ENCODE results near the gene NXPE4. TPM values are rescaled to one million over a fixed set of nuclear protein-coding genes. Genes with fewer than 3 reads are reported as not detected.

The NXPE4 gene
- total and polyA plus RNA-seq, 2 of the 8 experiments (the other 6 are each of a cell fraction or from before 2014, with no cell fraction given), result not detected

DNA sequence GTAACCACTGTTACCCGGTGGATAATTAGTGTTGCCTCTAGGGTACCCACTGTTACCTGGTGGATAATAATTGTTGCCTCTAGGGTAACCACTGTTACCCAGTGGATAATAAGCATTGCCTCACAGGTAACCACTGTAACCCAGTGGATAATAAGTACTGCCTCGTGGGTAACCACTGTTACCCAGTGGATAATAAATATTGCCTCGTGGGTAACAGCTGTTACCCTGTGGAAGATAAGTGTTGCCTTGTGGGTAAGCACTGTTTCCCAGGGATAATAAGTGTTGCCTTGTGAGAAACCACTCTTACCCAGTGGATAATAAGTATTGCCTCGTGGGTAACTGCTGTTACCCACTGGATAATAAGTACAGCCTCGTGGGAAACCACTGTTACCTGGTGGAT is 9.3 kb upstream of the NXPE4 start:
- no peak overlapping the region for H3K18ac ChIP-seq (ENCODE audit: extremely low read depth, low read length)
- H2BK20ac ChIP-seq (ENCODE audit: low read length), result no peak overlapping the region
- TF ChIP-seq, protein P1, sequence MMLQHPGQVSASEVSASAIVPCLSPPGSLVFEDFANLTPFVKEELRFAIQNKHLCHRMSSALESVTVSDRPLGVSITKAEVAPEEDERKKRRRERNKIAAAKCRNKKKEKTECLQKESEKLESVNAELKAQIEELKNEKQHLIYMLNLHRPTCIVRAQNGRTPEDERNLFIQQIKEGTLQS (IDR thresholded peaks at IDR 0.05; ENCODE audit: insufficient read depth, low read depth, low read length), result no peak
- TF ChIP-seq RNF2 (IDR thresholded peaks at IDR 0.05; ENCODE audit: borderline replicate concordance, low read depth, low read length, missing control alignments, poor library complexity, severe bottlenecking), result no peak
- no peaks in the 10 kb centered on the region for H4K20me1 ChIP-seq (replicated peaks in 1 of 2; ENCODE audit: control insufficient read depth in 1 of 2, insufficient read depth in 2 of 2, low read length in 2 of 2)
- H3K36me3 ChIP-seq (ENCODE audit: control insufficient read depth in 2 of 4, insufficient read depth in 4 of 4, low read length in 3 of 4), result no peaks in the 10 kb centered on the region
- no peaks in the 10 kb centered on the region for H3K27me3 ChIP-seq (replicated peaks in 1 of 4; ENCODE audit: control insufficient read depth in 3 of 4, extremely low read depth in 1 of 4, insufficient read depth in 3 of 4, low read length in 3 of 4)
- H4K91ac ChIP-seq (replicated peaks; ENCODE audit: insufficient read length, low read length), result no peak overlapping the region
- FAIRE-seq (no peak), DNase-seq (ENCODE audit: low read depth in 1 of 2, low spot score in 2 of 2) (no peak)
- ChIA-PET CTCF (ENCODE audit: partially characterized antibody) (no interaction called here), POLR2A (ENCODE audit: partially characterized antibody) (no interaction called here)
- H3K27ac ChIP-seq (ENCODE audit: low read depth, low read length), result no peak overlapping the region
- H3K4ac ChIP-seq (replicated peaks; ENCODE audit: insufficient read length, low read depth, low read length), result no peak overlapping the region
- H3K9me3 ChIP-seq (ENCODE audit: insufficient read depth in 2 of 2, low read depth in 1 of 2, low read length in 1 of 2), result peaks cover 15 to 25% of the 10 kb centered on the region in 2 experiments; a peak in 3 of 4 replicates
- H2AFZ ChIP-seq (ENCODE audit: low read length), result no peak overlapping the region
- H4K5ac ChIP-seq (ENCODE audit: insufficient read length, low read depth, low read length), result no peak overlapping the region
- no peaks in the 10 kb centered on the region for H3K79me1 ChIP-seq (ENCODE audit: low read depth, low read length)
- no peaks in the 10 kb centered on the region for H3K79me2 ChIP-seq (ENCODE audit: control insufficient read depth in 1 of 2, insufficient read depth in 2 of 2, low read length in 2 of 2)
- no peak overlapping the region for H3K4me2 ChIP-seq (ENCODE audit: insufficient read depth in 1 of 2, low read depth in 2 of 2, low read length in 2 of 2)
- H2BK5ac ChIP-seq (ENCODE audit: low read depth, low read length), result no peak overlapping the region
- no peak overlapping the region for H2AK5ac ChIP-seq (ENCODE audit: low read depth, low read length)
- 89% methylated on average over 5 of the region's 5 CpGs; no CpG with 5 or more reads in 1 of the 2 experiments for WGBS, 2 experiments (ENCODE audit: extremely low coverage in 1 of 2, insufficient coverage in 1 of 2, insufficient read length in 1 of 2, insufficient replicate concordance in 2 of 2, low coverage in 1 of 2, low lambda C conversion rate in 2 of 2, missing lambda C conversion rate in 1 of 2)
- no peak overlapping the region for H2BK120ac ChIP-seq (replicated peaks; ENCODE audit: low read depth, low read length)
- H3K9ac ChIP-seq (replicated peaks in 1 of 4; ENCODE audit: extremely low read depth in 1 of 4, low read depth in 3 of 4, low read length in 3 of 4), result no peak overlapping the region
- H3K4me1 ChIP-seq (replicated peaks in 1 of 4; ENCODE audit: control insufficient read depth in 3 of 4, insufficient read depth in 4 of 4, low read length in 3 of 4), result no peaks in the 10 kb centered on the region
- no peak overlapping the region for H3K56ac ChIP-seq (replicated peaks; ENCODE audit: insufficient read length, low read depth, low read length)
- no peak overlapping the region for H4K8ac ChIP-seq (ENCODE audit: extremely low read depth, insufficient read depth, low read length)
- no peak overlapping the region for H2BK15ac ChIP-seq (ENCODE audit: low read length)
- no peak overlapping the region for H3K14ac ChIP-seq (ENCODE audit: insufficient read length)
- no peaks in the 10 kb centered on the region for H3K23me2 ChIP-seq (ENCODE audit: low read depth, low read length)
- no peak overlapping the region for H2BK12ac ChIP-seq (ENCODE audit: low read depth, low read length)
- no peak overlapping the region for H3K4me3 ChIP-seq (ENCODE audit: extremely low read depth in 1 of 4, insufficient read depth in 2 of 4, low read depth in 3 of 4, low read length in 4 of 4)
- no peak overlapping the region for H3K23ac ChIP-seq (ENCODE audit: insufficient read length)

All from H1 (cell line).